Keratinocyte (primary cell): Measurements from ENCODE around the gene PHKA1. TPM values are rescaled to one million over a fixed set of nuclear protein-coding genes. Genes with fewer than 3 reads are reported as not detected.
A peak's percentile ranks its signal among the peaks of the same experiment; 100 is the strongest.

Experiments
- DNase-seq: peaks from one replicate; pipeline ENCODE4 v3.0.0-alpha.2; 2011; ENCODE audit warnings: low read depth, missing footprints, low spot score
- FAIRE-seq: peaks from 2 replicates; lab custom pipeline; 2011; peaks lifted over from hg19 to GRCh38; lab: Jason Lieb, UNC
- H2AFZ ChIP-seq: 2 replicates; pipeline ENCODE4 v1.6.0; 2012; ENCODE audit warnings: low read length, control low read depth, inconsistent platforms; ENCODE audit not compliant: control insufficient read depth
- H3K27ac ChIP-seq: 2 replicates; pipeline ENCODE4 v1.5.1; 2011; ENCODE audit warnings: low read length; ENCODE audit not compliant: control insufficient read depth, insufficient read depth
- H3K27me3 ChIP-seq: 3 replicates; pipeline ENCODE4 v1.6.0; 2011; ENCODE audit warnings: low read length; ENCODE audit not compliant: control insufficient read depth, insufficient read depth; ENCODE audit errors: extremely low read depth
- H3K36me3 ChIP-seq, 2 experiments: 2 replicates in 1 of 2; 3 replicates in 1 of 2; pipeline ENCODE4 v1.5.1; 2011; ENCODE audit warnings: low read length in 2 of 2, mild to moderate bottlenecking in 1 of 2; ENCODE audit not compliant: control insufficient read depth in 2 of 2, insufficient read depth in 2 of 2; ENCODE audit errors: extremely low read depth in 1 of 2
- H3K4me1 ChIP-seq: 3 replicates; pipeline ENCODE4 v1.5.1; 2011; ENCODE audit warnings: low read length; ENCODE audit not compliant: control insufficient read depth, insufficient read depth; ENCODE audit errors: extremely low read depth
- H3K4me2 ChIP-seq: 3 replicates; pipeline ENCODE4 v1.6.0; 2011; ENCODE audit warnings: low read depth, low read length; ENCODE audit not compliant: control insufficient read depth, insufficient read depth; ENCODE audit errors: extremely low read depth
- H3K4me3 ChIP-seq, 3 experiments: fragments of 200-600 bp in 1 of 3; sonication (generic) in 1 of 3; 2 replicates in 2 of 3; 3 replicates in 1 of 3; pipeline ENCODE4 v1.5.1; 2011 to 2016; ENCODE audit warnings: low read length in 3 of 3, mild to moderate bottlenecking in 3 of 3, control low read depth in 2 of 3, inconsistent platforms in 1 of 3, low read depth in 1 of 3, mixed read lengths in 1 of 3, mixed run types in 1 of 3, moderate library complexity in 1 of 3; ENCODE audit not compliant: control insufficient read depth in 2 of 3, insufficient read depth in 2 of 3; ENCODE audit errors: extremely low read depth in 1 of 3
- H3K79me2 ChIP-seq: 2 replicates; pipeline ENCODE4 v1.6.0; 2012; ENCODE audit warnings: low read length; ENCODE audit not compliant: control insufficient read depth, insufficient read depth
- H3K9ac ChIP-seq: 3 replicates; pipeline ENCODE4 v1.6.0; 2011; ENCODE audit warnings: low read length; ENCODE audit not compliant: control insufficient read depth, insufficient read depth; ENCODE audit errors: extremely low read depth
- H3K9me1 ChIP-seq: 3 replicates; pipeline ENCODE4 v1.6.0; 2011; ENCODE audit warnings: low read length; ENCODE audit not compliant: control insufficient read depth, insufficient read depth; ENCODE audit errors: extremely low read depth
- H3K9me3 ChIP-seq: 2 replicates; pipeline ENCODE4 v1.5.1; 2012; ENCODE audit warnings: low read depth, low read length; ENCODE audit not compliant: control insufficient read depth
- H4K20me1 ChIP-seq: 3 replicates; pipeline ENCODE4 v1.6.0; 2011; ENCODE audit warnings: low read length; ENCODE audit not compliant: control insufficient read depth, insufficient read depth; ENCODE audit errors: extremely low read depth
- EZH2 ChIP-seq: IDR thresholded peaks from one replicate; pipeline ENCODE4 v1.6.1; 2012; ENCODE audit warnings: inconsistent platforms, mild to moderate bottlenecking, low read length, moderate library complexity
- dilution Hi-C: fragments of 300-500 bp; cut with MboI; formaldehyde crosslinking; loops from one replicate; pipeline ENCODE4 v1.7.0; 2020; ENCODE audit warnings: low sequenced_read_pairs; ENCODE audit not compliant: extremely low pct_ligation_motif_present
- polyA plus RNA-seq, 5 experiments: library from polyadenylated mRNA; depleted of rRNA in 3 of 5; stranded (reverse) in 3 of 5; stranded (forward) in 1 of 5; unstranded in 1 of 5; fragments of >200 nt; gene quantifications; 1 replicate in 1 of 5; 2 replicates in 3 of 5; 3 replicates in 1 of 5; pipeline versions ENCODE4 v1.2.1 to v1.2.3, GENCODE V29; 2011 to 2012; ENCODE audit warnings: missing spikeins in 2 of 5, low read depth in 1 of 5, low replicate concordance in 1 of 5
- TF ChIP-seq, protein P1 (sequence below), 3 experiments: IDR thresholded peaks in 1 of 3; conservative IDR thresholded peaks in 1 of 3; optimal IDR thresholded peaks in 1 of 3; 2 replicates in 2 of 3; 3 replicates in 1 of 3; pipeline versions ENCODE3 to v1.5.1; 2011; ENCODE audit warnings: low read length in 3 of 3, mild to moderate bottlenecking in 3 of 3, moderate library complexity in 2 of 3, control low read depth in 1 of 3, inconsistent platforms in 1 of 3; ENCODE audit not compliant: insufficient read depth in 2 of 3; ENCODE audit errors: extremely low read depth in 1 of 3

The PHKA1 gene
- polyA plus RNA-seq, 1 donor (not counting 4 experiments of a cell fraction or from before 2014, with no cell fraction given) = 7.1 TPM

DNA sequence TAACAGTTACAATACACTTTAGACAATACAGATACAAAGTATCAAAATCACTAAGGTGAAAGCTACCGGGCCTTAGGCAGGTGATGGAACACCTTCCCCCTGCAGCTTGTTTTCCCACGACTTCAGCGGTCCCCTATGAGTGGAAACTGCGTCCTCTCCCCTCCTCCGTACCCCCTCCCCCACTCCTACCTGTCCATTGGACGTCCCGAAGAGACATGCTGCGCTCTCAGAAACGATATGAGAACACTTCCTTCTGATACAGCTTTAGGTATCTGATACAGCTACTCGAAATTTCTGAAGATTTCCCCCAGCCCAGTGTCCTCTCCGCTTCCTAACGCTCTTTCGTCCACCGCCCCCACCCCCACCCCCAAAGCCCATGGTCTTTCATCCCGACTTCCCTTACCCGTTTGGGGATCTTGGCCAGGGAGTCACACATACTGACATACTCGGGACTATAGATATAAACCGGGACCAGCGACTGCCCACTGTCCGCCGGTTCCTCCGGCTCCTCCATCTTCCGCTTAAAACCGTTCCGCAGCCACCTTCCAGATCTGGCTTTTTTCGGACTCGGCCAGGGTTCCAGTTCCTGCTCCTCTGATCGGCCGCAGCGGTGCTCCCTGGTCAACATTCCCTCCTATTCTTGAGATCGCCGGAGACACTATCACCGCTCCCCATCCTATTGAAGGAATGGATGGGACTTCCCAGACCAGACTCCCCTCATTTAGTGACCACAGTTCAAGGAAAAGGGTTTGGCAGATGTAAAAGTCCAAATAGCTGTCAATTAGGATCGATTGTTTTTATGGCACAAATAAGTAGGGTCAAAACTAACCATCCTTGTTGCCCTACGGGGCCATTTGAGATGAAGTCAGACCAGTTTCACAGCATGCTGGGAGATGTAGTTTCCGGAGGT lies 141.6 kb downstream of the PHKA1 start, which contains the start of gene HDAC8:
TSS of gene HDAC8 (minus strand) at position 596 of the 910 bp plus-strand sequence. CDS start at position 514, 82 bp downstream.
- dilution Hi-C loops = no loop called here
- H3K4me2 ChIP-seq = peak within 1 kb of the TSS; percentile 61
- H3K4me3 ChIP-seq = peak within 1 kb of the TSS; percentile 44 to 75 (median 60)
- FAIRE-seq (no peak), DNase-seq (no peak)
- H3K9me3 ChIP-seq = no peaks in the 10 kb centered on the region
- H3K9ac ChIP-seq = peak within 1 kb of the TSS; percentile 74
- TF ChIP-seq, protein P1, sequence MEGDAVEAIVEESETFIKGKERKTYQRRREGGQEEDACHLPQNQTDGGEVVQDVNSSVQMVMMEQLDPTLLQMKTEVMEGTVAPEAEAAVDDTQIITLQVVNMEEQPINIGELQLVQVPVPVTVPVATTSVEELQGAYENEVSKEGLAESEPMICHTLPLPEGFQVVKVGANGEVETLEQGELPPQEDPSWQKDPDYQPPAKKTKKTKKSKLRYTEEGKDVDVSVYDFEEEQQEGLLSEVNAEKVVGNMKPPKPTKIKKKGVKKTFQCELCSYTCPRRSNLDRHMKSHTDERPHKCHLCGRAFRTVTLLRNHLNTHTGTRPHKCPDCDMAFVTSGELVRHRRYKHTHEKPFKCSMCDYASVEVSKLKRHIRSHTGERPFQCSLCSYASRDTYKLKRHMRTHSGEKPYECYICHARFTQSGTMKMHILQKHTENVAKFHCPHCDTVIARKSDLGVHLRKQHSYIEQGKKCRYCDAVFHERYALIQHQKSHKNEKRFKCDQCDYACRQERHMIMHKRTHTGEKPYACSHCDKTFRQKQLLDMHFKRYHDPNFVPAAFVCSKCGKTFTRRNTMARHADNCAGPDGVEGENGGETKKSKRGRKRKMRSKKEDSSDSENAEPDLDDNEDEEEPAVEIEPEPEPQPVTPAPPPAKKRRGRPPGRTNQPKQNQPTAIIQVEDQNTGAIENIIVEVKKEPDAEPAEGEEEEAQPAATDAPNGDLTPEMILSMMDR (optimal IDR thresholded peaks at IDR 0.05 in 1 of 3, IDR thresholded peaks at IDR 0.05 in 1 of 3, conservative IDR thresholded peaks at IDR 0.05 in 1 of 3; ENCODE audit: extremely low read depth in 1 of 3, insufficient read depth in 2 of 3, low read length in 3 of 3) = no peak
- peak within 1 kb of the TSS; percentile 68 for H3K27ac ChIP-seq
- no peaks in the 10 kb centered on the region for H3K9me1 ChIP-seq
- H3K4me1 ChIP-seq = no peaks in the 10 kb centered on the region
- peak within 1 kb of the TSS; percentile 62 for H2AFZ ChIP-seq
- peaks cover 0 to 2% of the 10 kb centered on the region in 2 experiments for H3K36me3 ChIP-seq
- no peaks in the 10 kb centered on the region for H3K27me3 ChIP-seq
- H3K79me2 ChIP-seq = peaks cover 7% of the 10 kb centered on the region
- H4K20me1 ChIP-seq = no peaks in the 10 kb centered on the region

DNA sequence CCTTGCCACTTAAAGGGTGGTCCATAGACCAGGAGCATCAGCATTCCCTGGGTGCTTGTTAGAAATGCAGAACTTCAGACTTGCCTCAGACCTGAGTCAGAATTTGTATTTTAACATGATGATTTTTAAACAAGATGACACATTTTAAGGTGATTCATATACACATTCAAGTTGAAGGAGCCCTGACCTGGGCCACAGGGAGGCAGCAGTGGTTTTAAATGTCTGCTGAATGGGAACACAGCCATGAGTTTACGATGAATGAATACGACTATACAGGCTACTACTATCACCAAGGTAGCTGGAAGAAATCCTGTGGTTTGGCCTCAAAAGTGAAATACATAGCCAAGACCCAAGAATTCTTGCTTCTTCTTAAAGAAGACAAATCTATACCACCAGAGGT lies 144.3 kb downstream of the PHKA1 start:
- peaks cover 7% of the 10 kb centered on the region for H3K79me2 ChIP-seq
- no peaks in the 10 kb centered on the region for H3K27me3 ChIP-seq
- no peaks in the 10 kb centered on the region for H4K20me1 ChIP-seq
- no peaks in the 10 kb centered on the region for H3K9me3 ChIP-seq
- no peak overlapping the region for H3K9ac ChIP-seq
- DNase-seq = no peak
- H3K9me1 ChIP-seq = no peaks in the 10 kb centered on the region
- H3K27ac ChIP-seq = no peak overlapping the region
- FAIRE-seq = no peak
- H3K36me3 ChIP-seq = peaks cover 2% of the 10 kb centered on the region in 2 experiments
- dilution Hi-C loops = no loop called here
- H2AFZ ChIP-seq = no peak overlapping the region
- H3K4me3 ChIP-seq = no peak overlapping the region
- H3K4me1 ChIP-seq = no peaks in the 10 kb centered on the region
- no peak overlapping the region for H3K4me2 ChIP-seq
- TF ChIP-seq, protein P1 (optimal IDR thresholded peaks at IDR 0.05 in 1 of 3, IDR thresholded peaks at IDR 0.05 in 1 of 3, conservative IDR thresholded peaks at IDR 0.05 in 1 of 3; ENCODE audit: extremely low read depth in 1 of 3, insufficient read depth in 2 of 3, low read length in 3 of 3) = peak; percentile 10 to 19 (median 13)
- no peak for TF ChIP-seq EZH2
